ENCODE measurements around the gene PTPN3. TPM values are rescaled to one million over a fixed set of nuclear protein-coding genes. Genes with fewer than 3 reads are reported as not detected.
"Not testable (repeated sequence)": the region's sequence is repeated elsewhere in the genome, so short reads cannot be mapped to it uniquely, and the experiment has no call there.

The PTPN3 gene
- total RNA-seq, 2 donors from 2014 or later, result 0.41 to 0.82 TPM

DNA sequence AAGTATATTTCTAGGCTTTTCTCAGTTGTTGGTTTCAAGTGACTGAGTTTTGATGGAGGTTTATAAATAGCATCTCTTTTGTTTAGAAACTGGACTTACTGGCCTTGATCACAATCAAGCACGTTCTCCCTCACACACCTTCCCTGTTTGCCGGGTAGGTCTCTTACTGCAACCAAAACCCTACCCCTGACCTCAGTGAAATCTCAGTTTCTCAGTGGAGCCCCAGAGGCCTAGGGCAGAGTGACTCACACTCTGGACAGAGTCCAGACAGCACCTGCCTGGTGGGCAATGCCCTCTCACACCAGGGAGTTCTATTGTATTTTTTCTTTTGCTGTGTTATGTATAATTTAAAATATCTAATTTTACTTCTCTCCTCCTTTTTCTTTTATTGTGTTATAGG is 128.8 kb downstream of the PTPN3 start:
- Mint-ChIP-seq H3K4me1 (no peaks in the 10 kb centered on the region), H3K27ac (no peak overlapping the region)
- ATAC-seq (replicated peaks), result no peak

DNA sequence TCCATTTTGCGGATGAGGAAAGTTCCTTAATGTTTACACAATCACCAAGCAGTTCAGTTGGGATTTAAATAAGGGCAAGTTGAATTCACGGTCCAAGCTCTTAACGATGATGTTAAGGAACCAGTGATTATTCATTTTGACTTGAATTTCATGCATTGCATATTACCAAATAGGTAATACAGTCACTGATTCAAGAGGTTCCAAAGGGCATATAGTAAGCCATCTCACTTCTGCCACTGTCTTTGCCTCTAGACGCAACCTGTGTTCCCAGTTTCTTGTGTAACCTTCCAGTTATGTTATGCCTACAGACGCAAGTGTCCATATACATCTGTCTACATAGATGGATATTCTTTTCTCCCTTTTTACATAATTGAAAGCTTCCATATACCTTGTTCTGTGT is 137.3 kb downstream of the PTPN3 start:
- Mint-ChIP-seq H3K4me1 (no peaks in the 10 kb centered on the region), H3K36me3 (ENCODE audit: low read depth) (no peaks in the 10 kb centered on the region), H3K4me3 (no peak overlapping the region), H3K27ac (no peak overlapping the region), H3K9me3 (no peaks in the 10 kb centered on the region), H3K27me3 (peaks cover 7% of the 10 kb centered on the region)
- no peak for ATAC-seq (replicated peaks)

More for the DNA sequence above, 128.8 kb downstream of the PTPN3 start:
- peaks cover 6% of the 10 kb centered on the region for H3K9me3 Mint-ChIP-seq
- H3K27me3 Mint-ChIP-seq, result peaks cover 7% of the 10 kb centered on the region
- H3K4me3 Mint-ChIP-seq, result no peak overlapping the region
- H3K36me3 Mint-ChIP-seq (ENCODE audit: low read depth), result no peaks in the 10 kb centered on the region

- H3K4me3 Mint-ChIP-seq; ATAC-seq (replicated peaks); H3K27ac Mint-ChIP-seq; H3K27me3 Mint-ChIP-seq; H3K9me3 Mint-ChIP-seq; H3K36me3 Mint-ChIP-seq (ENCODE audit: low read depth); H3K4me1 Mint-ChIP-seq: not testable (repeated sequence)
Measured at GRCh38 chr9:109358968-109359603, 139.0 kb downstream of the PTPN3 start.

DNA sequence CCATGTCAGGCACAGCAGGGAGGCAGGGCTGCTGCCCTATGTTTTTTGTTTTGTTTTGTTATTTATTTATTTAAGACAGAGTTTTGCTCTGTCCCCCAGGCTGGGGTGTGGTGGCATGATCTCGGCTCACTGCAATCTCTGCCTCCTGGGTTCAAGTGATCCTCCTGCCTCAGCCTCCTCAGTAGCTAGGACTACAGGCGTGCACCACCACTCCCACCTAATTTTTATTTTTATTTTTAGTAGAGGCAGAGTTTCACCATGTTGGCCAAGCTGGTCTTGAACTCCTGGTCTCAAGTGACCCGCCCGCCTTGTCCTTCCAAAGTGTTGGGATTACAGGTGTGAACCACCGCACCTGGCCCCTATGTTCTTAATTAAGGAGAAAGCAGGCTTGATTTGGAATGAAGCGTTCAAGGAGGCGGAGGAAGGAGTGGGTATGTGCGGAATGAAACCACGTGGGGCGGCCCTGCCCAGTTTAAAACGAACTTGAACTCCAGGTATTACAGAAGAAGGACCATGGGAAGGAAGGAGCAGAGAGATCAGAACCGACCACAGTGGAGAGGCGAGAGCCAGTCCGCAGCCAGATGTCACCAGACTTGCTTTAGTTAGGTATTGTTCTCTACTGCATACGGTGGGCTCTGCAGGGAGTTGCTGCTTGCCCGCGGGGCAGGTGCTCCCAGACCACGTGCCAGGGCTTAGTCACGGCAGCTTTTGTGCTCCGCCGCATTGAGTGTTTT is 142.4 kb downstream of the PTPN3 start:
- Mint-ChIP-seq H3K4me3 (no peak overlapping the region), H3K4me1 (no peaks in the 10 kb centered on the region), H3K27me3 (peaks cover 14% of the 10 kb centered on the region), H3K9me3 (no peaks in the 10 kb centered on the region), H3K36me3 (ENCODE audit: low read depth) (no peaks in the 10 kb centered on the region), H3K27ac (no peak overlapping the region)
- ATAC-seq (replicated peaks), result no peak

GRCh38 chr9:109354190-109354589 is 143.9 kb downstream of the PTPN3 start:
- Mint-ChIP-seq H3K4me1 (no peaks in the 10 kb centered on the region), H3K4me3 (no peak overlapping the region), H3K9me3 (no peaks in the 10 kb centered on the region), H3K27ac (no peak overlapping the region), H3K27me3 (peaks cover 14% of the 10 kb centered on the region), H3K36me3 (ENCODE audit: low read depth) (no peaks in the 10 kb centered on the region)
- no peak for ATAC-seq (replicated peaks)

DNA sequence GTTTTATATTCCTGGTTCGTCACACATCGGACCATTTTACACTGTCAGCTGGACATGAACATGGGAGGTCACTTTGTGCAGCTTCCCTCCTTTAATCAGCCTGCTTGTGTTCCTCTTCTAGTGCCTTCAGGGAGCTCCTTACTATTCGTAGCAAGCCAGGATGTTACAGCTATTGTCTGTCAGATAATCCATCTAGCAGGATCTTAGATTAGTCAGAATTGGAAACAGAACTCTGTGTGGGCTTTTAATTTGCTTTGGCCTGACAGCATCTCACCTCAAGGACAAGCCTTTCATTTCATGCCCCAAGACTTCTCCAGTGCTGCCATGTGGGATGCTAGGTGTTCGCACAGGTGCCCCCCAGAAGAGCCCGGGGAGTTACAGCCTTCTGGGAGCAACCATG is 147.1 kb downstream of the PTPN3 start:
- Mint-ChIP-seq H3K36me3 (ENCODE audit: low read depth) (no peaks in the 10 kb centered on the region), H3K9me3 (no peaks in the 10 kb centered on the region), H3K4me1 (no peaks in the 10 kb centered on the region), H3K27me3 (peaks cover 16% of the 10 kb centered on the region), H3K4me3 (no peak overlapping the region), H3K27ac (no peak overlapping the region)
- no peak for ATAC-seq (replicated peaks)

DNA sequence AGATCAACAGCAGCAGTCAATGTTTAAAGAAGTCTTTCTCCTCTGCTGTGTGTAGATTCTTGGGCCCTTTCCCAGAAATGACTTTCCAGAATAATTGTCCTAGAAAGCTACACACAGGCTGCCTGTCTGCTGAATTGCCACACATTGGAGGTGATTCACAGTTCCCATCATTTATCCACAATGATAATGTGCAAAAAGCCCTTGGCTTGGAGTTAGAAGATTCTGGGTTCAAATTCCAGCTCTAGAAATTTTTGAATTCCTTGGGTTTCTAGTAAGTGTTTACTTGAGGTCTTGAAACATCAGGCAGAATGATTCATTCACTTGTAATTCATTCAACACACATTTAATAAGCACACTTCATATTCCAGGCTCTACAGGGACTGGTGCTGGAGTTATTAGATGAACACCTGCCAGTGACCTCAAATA is 148.7 kb downstream of the PTPN3 start:
- no peaks in the 10 kb centered on the region for H3K9me3 Mint-ChIP-seq
- H3K27ac Mint-ChIP-seq, result no peak overlapping the region
- H3K36me3 Mint-ChIP-seq (ENCODE audit: low read depth), result no peaks in the 10 kb centered on the region
- no peak overlapping the region for H3K4me3 Mint-ChIP-seq
- H3K27me3 Mint-ChIP-seq, result peaks cover 14% of the 10 kb centered on the region
- no peak for ATAC-seq (replicated peaks)
- no peaks in the 10 kb centered on the region for H3K4me1 Mint-ChIP-seq

DNA sequence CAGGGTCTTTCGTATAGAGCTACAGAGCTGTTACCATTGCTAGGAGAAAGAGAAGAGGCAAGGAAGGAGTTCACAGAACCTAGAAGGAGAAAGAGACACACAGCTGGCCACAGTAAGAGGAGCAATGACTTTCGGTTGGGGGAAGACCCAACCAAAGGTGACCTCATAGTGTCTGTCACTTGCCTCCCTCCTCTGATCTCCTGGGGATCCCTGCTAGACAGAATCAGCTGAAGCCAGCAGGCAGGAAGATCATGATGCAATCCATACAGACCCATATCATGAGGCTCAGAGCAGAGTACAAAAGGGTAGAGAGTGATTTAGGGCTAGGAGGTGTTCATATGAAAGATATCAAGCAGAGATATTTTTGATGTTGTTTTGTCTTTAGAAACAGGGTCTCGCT is 151.2 kb downstream of the PTPN3 start:
- no peak for ATAC-seq (replicated peaks)
- Mint-ChIP-seq H3K36me3 (ENCODE audit: low read depth) (no peaks in the 10 kb centered on the region), H3K27ac (no peak overlapping the region), H3K27me3 (peaks cover 11% of the 10 kb centered on the region), H3K4me3 (no peak overlapping the region), H3K4me1 (no peaks in the 10 kb centered on the region), H3K9me3 (no peaks in the 10 kb centered on the region)

DNA sequence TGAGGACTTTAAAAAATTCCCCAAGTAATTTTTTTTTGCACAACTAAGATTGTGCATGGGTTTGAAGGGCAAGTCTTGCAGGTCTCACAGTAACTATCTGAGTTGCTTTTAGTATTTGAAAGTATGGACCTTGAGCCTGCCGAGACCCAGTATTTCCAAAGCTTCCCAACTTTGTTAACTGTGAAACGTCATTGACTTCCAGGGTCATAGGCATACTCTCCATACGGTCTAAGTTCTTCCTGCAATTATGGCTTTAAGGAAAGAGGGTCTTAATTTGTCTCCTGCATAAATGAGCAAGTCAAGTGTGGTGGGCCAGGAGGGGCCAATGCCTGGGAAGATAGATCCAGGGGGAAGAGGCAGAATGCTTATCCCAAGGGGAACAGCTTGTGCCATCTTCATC is 153.2 kb downstream of the PTPN3 start:
- H3K9me3 Mint-ChIP-seq, result no peaks in the 10 kb centered on the region
- peaks cover 11% of the 10 kb centered on the region for H3K27me3 Mint-ChIP-seq
- H3K4me3 Mint-ChIP-seq, result no peak overlapping the region
- H3K27ac Mint-ChIP-seq, result no peak overlapping the region
- no peaks in the 10 kb centered on the region for H3K4me1 Mint-ChIP-seq
- ATAC-seq (replicated peaks), result no peak
- no peaks in the 10 kb centered on the region for H3K36me3 Mint-ChIP-seq (ENCODE audit: low read depth)

- no peak overlapping the region for H3K27ac Mint-ChIP-seq
- no peaks in the 10 kb centered on the region for H3K9me3 Mint-ChIP-seq
- peaks cover 11% of the 10 kb centered on the region for H3K27me3 Mint-ChIP-seq
- no peaks in the 10 kb centered on the region for H3K4me1 Mint-ChIP-seq
- no peak for ATAC-seq (replicated peaks)
- H3K36me3 Mint-ChIP-seq (ENCODE audit: low read depth), result no peaks in the 10 kb centered on the region
- no peak overlapping the region for H3K4me3 Mint-ChIP-seq
Measured at GRCh38 chr9:109342878-109343277, 155.2 kb downstream of the PTPN3 start.

DNA sequence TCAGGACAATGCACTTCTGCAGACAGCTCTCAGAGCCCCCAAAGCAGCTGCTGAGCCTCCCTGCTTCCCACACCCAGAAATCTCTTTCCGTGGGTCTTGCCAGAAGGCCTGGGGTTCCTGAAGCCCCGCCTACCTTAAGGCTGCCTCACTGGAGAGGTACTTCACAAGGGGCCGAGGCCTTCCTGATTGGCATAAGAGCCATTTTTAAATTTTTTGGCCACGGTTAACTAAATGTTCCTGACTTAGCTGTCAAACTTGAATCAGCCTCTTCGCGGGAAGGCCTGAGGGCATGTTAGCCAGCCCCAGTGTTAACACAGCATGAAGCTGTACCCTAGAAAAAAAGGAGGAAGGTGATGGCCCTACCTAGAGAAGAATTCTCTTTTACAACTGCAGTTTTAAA is 156.5 kb downstream of the PTPN3 start:
- H3K27me3 Mint-ChIP-seq, result peaks cover 6% of the 10 kb centered on the region
- no peaks in the 10 kb centered on the region for H3K4me1 Mint-ChIP-seq
- no peak overlapping the region for H3K27ac Mint-ChIP-seq
- no peak overlapping the region for H3K4me3 Mint-ChIP-seq
- no peaks in the 10 kb centered on the region for H3K36me3 Mint-ChIP-seq (ENCODE audit: low read depth)
- H3K9me3 Mint-ChIP-seq, result no peaks in the 10 kb centered on the region
- ATAC-seq (replicated peaks), result no peak

GRCh38 chr9:109340979-109341378 is 157.1 kb downstream of the PTPN3 start:
- H3K27me3 Mint-ChIP-seq; H3K4me1 Mint-ChIP-seq; H3K9me3 Mint-ChIP-seq; H3K36me3 Mint-ChIP-seq (ENCODE audit: low read depth); H3K27ac Mint-ChIP-seq; H3K4me3 Mint-ChIP-seq; ATAC-seq (replicated peaks): not testable (repeated sequence)

GRCh38 chr9:109336409-109336808 is 161.7 kb downstream of the PTPN3 start:
- Mint-ChIP-seq H3K4me3 (no peak overlapping the region), H3K27ac (no peak overlapping the region), H3K36me3 (ENCODE audit: low read depth) (no peaks in the 10 kb centered on the region), H3K4me1 (no peaks in the 10 kb centered on the region), H3K27me3 (peaks cover 15% of the 10 kb centered on the region), H3K9me3 (no peaks in the 10 kb centered on the region)
- no peak for ATAC-seq (replicated peaks)

GRCh38 chr9:109335929-109336328 is 162.2 kb downstream of the PTPN3 start:
- Mint-ChIP-seq H3K27ac (no peak overlapping the region), H3K4me3 (no peak overlapping the region), H3K9me3 (no peaks in the 10 kb centered on the region), H3K27me3 (peaks cover 15% of the 10 kb centered on the region), H3K4me1 (no peaks in the 10 kb centered on the region), H3K36me3 (ENCODE audit: low read depth) (no peaks in the 10 kb centered on the region)
- no peak for ATAC-seq (replicated peaks)

DNA sequence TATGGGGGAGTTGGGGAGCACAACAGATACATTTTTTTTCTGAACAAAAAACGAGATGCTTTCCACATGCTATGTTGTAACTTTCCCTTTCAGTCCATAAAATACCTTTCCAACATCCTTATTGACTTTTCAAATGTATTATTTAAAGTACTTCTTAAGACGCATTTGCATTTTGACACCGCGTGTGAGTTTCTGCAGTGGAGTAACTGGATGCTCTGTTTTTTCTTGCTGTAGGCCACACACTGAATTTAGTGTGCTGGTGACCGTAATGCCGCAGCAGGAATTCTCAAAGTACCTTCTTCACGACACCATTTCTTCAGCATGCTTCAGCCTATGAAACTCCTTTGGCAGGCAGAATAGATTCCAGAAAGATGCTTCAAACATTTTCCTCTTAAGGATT is 163.0 kb downstream of the PTPN3 start:
- Mint-ChIP-seq H3K4me1 (no peaks in the 10 kb centered on the region), H3K4me3 (no peak overlapping the region), H3K36me3 (ENCODE audit: low read depth) (no peaks in the 10 kb centered on the region), H3K27me3 (peaks cover 11% of the 10 kb centered on the region), H3K27ac (no peak overlapping the region), H3K9me3 (no peaks in the 10 kb centered on the region)
- no peak for ATAC-seq (replicated peaks)

Measured in activated T-helper 17 cell treated with anti-CD3 and anti-CD28 coated beads, Interleukin-2, amount 50 U/mL, for 72 hours (primary cell).